Activated CD4-positive, alpha-beta T cell treated with anti-CD3 and anti-CD28 coated beads for 36 hours (primary cell): ENCODE measurements around the gene ZNF330. TPM values are rescaled to one million over a fixed set of nuclear protein-coding genes. Genes with fewer than 3 reads are reported as not detected.
A peak's percentile ranks its signal among the peaks of the same experiment; 100 is the strongest.
"Not testable (repeated sequence)": the region's sequence is repeated elsewhere in the genome, so short reads cannot be mapped to it uniquely, and the experiment has no call there.

ENCODE experiments used
- ATAC-seq: fragments of 200-7000 bp; cut with Tn5 transposase; one replicate; pipeline ENCODE4 v1.10.0; 2021; ENCODE audit warnings: mild to moderate bottlenecking, moderate library complexity
- CTCF ChIA-PET: fragments of 350-600 bp; sonication (Branson Sonifier 250); formaldehyde crosslinking; loops from one replicate; lab custom pipeline; 2021; ENCODE audit warnings: antibody characterized with exemption; lab: Charles Lee
- POLR2A ChIA-PET: fragments of 350-600 bp; sonication (Branson Sonifier 250); formaldehyde crosslinking; loops from one replicate; lab custom pipeline; 2021; ENCODE audit warnings: antibody characterized with exemption, inconsistent platforms; lab: Charles Lee
- DNase-seq: peaks from one replicate; pipeline ENCODE4 v3.0.0-alpha.2; 2020
- H3K27ac Mint-ChIP-seq: one replicate; pipeline ENCODE4 v1.8.0; 2021; ENCODE audit warnings: mixed read lengths
- H3K27me3 Mint-ChIP-seq: one replicate; pipeline ENCODE4 v1.8.0; 2021; ENCODE audit warnings: mixed read lengths
- H3K36me3 Mint-ChIP-seq: one replicate; pipeline ENCODE4 v1.8.0; 2021; ENCODE audit warnings: low read depth, mixed read lengths
- H3K4me1 Mint-ChIP-seq: one replicate; pipeline ENCODE4 v1.8.0; 2021; ENCODE audit warnings: mixed read lengths
- H3K4me3 Mint-ChIP-seq: one replicate; pipeline ENCODE4 v1.8.0; 2021; ENCODE audit warnings: mild to moderate bottlenecking, moderate library complexity, mixed read lengths
- H3K9me3 Mint-ChIP-seq: one replicate; pipeline ENCODE4 v1.8.0; 2021; ENCODE audit warnings: low read depth, mixed read lengths
- intact Hi-C, 2 experiments: fragments of 100-400 bp; cut with DNase I in 1 of 2; cut with micrococcal nuclease in 1 of 2; formaldehyde crosslinking; loops; one replicate each; pipeline versions ENCODE4 v1.14.2 to v1.15.1; 2022 to 2024; cut with DNase I, micrococcal nuclease
- total RNA-seq, 2 experiments: library from RNA; stranded (reverse); gene quantifications; one replicate each; pipeline ENCODE4 v1.2.3, GENCODE V29; 2021

ZNF330 gene
- 10 to 100 TPM; 40.5 to 65.7 TPM for total RNA-seq

GRCh38 chr4:141220691-141221659 is at the start of gene ZNF330:
Gene ZNF330 (plus strand): TSS chr4:141220895. CDS start chr4:141222372, 1,477 bp downstream.
- Mint-ChIP-seq H3K9me3 (no peaks in the 10 kb centered on the region), H3K36me3 (peaks cover 31% of the 10 kb centered on the region), H3K4me1 (peaks cover 42% of the 10 kb centered on the region), H3K4me3 (peak within 1 kb of the TSS; percentile 92), H3K27me3 (no peaks in the 10 kb centered on the region), H3K27ac (peak within 1 kb of the TSS; percentile 97)
- peak; percentile 93 for DNase-seq
- peak; percentile 85 for ATAC-seq
- ChIA-PET POLR2A (no interaction called here), CTCF (no interaction called here)
- intact Hi-C loops: loop anchor here (2.0 to 10.0 kb wide), 7 partner anchors 414 to 1964 kb away; partner anchors contain the start of genes IL15 (in 2 of the 2), USP38 (in 2 of the 2), SCOC (in 1 of the 2) and SETD7 (in 1 of the 2)

DNA sequence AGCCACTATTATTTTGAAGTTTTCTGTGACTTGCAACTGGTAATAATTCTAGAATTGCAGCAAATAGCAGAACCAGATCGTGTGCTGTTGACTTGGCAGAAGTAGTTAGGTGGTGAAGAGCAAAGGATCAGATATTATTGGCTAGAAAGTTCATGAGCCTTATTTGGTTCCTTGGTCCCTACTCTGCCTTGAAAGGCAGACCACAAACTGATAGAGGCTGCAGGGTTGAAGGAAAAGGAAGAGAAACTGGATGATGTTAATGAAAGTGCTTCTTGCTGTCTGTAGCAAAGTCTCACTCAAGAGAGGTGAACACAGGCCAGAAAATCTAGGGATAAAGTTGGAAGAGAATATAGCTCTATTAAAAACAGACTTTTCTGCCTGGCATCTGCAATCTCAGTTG is 46.2 kb upstream of the ZNF330 start:
- CTCF ChIA-PET: no interaction called here
- Mint-ChIP-seq H3K4me1 (no peaks in the 10 kb centered on the region), H3K4me3 (no peak overlapping the region), H3K36me3 (no peaks in the 10 kb centered on the region), H3K9me3 (no peaks in the 10 kb centered on the region), H3K27ac (no peak overlapping the region), H3K27me3 (peaks cover 4% of the 10 kb centered on the region)
- intact Hi-C loops: no loop called here
- ATAC-seq: no peak
- DNase-seq: no peak
- POLR2A ChIA-PET: no interaction called here

GRCh38 chr4:141177171-141177570 is 43.5 kb upstream of the ZNF330 start:
- H3K27me3 Mint-ChIP-seq: peaks cover 2% of the 10 kb centered on the region
- DNase-seq: peak; percentile 5
- CTCF ChIA-PET: no interaction called here

DNA sequence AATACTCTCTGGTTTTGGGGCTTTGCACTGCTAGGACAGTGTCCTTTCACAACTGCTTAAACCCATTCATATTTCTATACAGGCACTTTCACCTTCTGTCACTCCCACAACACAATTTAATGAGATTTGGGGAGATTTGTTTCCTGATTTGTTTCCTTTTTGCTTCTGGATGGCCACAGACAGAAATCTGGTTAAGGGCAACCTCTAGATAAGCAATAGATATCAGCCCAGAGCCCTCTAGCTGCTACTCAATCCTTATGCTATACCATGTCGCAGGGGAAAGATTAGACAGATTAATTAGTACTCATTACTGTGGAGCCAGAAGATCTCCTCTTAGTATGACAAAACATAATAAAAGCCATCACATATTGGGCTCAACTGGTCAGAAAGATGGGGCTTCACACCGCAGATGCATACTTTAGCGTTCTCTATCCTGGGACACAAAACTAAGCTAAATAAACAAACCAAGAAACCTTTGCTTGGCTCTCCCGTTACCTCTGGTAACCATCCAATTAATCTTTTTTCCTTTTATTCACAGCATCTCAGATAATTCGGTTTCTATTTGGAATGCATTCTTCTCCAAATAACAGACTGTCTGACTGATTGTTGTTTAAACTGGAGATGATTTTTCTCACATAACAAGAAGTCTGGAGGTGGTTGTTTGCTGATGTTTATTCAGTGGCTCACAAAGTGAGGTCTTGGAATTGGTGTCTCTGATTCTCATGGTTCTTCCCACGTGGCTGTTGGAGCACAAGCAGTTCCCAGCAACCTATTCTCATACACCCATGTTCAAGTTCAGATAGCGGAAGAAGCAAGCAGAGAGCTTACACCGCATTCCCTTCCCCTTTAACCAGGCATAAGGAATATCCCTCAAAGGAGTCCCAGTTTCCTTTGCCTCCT is 41.0 kb upstream of the ZNF330 start:
- no peaks in the 10 kb centered on the region for H3K9me3 Mint-ChIP-seq
- no peak overlapping the region for H3K27ac Mint-ChIP-seq
- H3K4me3 Mint-ChIP-seq: no peak overlapping the region
- ATAC-seq: no peak
- DNase-seq: no peak
- no peaks in the 10 kb centered on the region for H3K4me1 Mint-ChIP-seq
- H3K27me3 Mint-ChIP-seq: peaks cover 4% of the 10 kb centered on the region
- intact Hi-C loops: no loop called here
- ChIA-PET CTCF (no interaction called here), POLR2A (no interaction called here)
- no peaks in the 10 kb centered on the region for H3K36me3 Mint-ChIP-seq

More at GRCh38 chr4:141177171-141177570, 43.5 kb upstream of the ZNF330 start:
- Mint-ChIP-seq H3K36me3 (no peaks in the 10 kb centered on the region), H3K4me3 (no peak overlapping the region), H3K27ac (no peak overlapping the region), H3K4me1 (no peaks in the 10 kb centered on the region), H3K9me3 (no peaks in the 10 kb centered on the region)
- no peak for ATAC-seq
- POLR2A ChIA-PET: no interaction called here
- intact Hi-C loops: no loop called here

DNA sequence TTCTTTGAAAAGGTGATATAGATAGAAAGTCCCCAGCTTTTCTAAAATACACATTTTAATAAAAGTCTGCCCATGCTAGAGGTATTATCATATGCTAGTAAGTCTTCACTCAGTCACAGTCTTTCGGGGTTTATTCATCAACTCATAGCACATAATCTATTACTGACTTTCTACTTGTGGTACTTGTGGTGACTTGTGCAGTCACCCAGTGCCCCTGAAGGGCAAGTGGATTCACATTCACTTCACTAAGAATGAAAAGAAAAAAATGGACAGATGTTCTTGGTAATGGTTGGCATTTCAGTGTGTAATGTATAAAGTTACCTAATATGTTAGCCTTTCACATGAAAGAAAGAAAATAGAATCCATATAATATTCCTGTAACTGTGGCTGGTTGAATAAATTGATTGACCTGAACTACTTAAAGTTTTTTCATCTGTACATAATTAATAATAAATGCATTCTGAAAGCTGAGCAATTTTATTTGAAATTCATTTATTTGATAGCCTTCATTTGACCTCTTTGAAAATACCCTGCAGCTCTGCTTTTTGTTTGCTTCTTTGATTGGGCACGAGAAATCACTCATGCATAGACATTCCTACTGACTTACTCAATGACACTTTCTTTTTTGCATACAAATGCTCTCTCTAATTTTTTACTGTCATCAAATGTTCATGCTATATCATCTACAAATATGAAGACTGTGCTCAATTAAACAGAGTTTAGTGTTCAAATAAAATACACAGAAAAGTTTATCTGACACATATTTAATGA is 39.5 kb upstream of the ZNF330 start:
- peaks cover 8% of the 10 kb centered on the region for H3K27me3 Mint-ChIP-seq
- intact Hi-C loops: no loop called here
- H3K4me1 Mint-ChIP-seq: no peaks in the 10 kb centered on the region
- ATAC-seq: no peak
- CTCF ChIA-PET: no interaction called here
- no peaks in the 10 kb centered on the region for H3K9me3 Mint-ChIP-seq
- H3K36me3 Mint-ChIP-seq: no peaks in the 10 kb centered on the region
- no peak overlapping the region for H3K4me3 Mint-ChIP-seq
- DNase-seq: no peak
- H3K27ac Mint-ChIP-seq: no peak overlapping the region
- POLR2A ChIA-PET: no interaction called here

DNA sequence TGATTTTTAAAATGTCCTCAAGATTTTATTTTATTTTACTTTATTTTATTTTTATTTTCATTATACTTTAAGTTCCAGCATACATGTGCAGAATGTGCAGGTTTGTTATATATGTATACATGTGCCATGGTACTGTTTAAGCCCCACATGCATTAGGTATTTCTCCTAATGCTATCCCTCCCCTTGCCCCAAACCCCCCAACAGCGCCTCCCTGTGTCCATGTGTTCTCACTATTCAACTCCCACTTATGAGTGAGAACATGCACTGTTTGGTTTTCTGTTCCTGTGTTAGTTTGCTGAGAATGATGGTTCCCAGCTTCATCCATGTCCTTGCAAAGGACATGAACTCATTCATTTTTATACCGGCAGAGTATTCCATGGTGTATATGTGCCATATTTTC is 37.2 kb upstream of the ZNF330 start:
- H3K27ac Mint-ChIP-seq, POLR2A ChIA-PET, H3K9me3 Mint-ChIP-seq, CTCF ChIA-PET, ATAC-seq, H3K4me1 Mint-ChIP-seq, H3K4me3 Mint-ChIP-seq, intact Hi-C loops, H3K36me3 Mint-ChIP-seq: not testable (repeated sequence)
- peaks cover 18% of the 10 kb centered on the region for H3K27me3 Mint-ChIP-seq
- peak; percentile 7 for DNase-seq

GRCh38 chr4:141192564-141192963 is 28.1 kb upstream of the ZNF330 start:
- H3K4me3 Mint-ChIP-seq: no peak overlapping the region
- ATAC-seq (no peak), DNase-seq (no peak)
- no peaks in the 10 kb centered on the region for H3K4me1 Mint-ChIP-seq
- H3K36me3 Mint-ChIP-seq: no peaks in the 10 kb centered on the region
- POLR2A ChIA-PET: no interaction called here
- no peak overlapping the region for H3K27ac Mint-ChIP-seq
- intact Hi-C loops: no loop called here
- CTCF ChIA-PET: no interaction called here
- peaks cover 22% of the 10 kb centered on the region for H3K27me3 Mint-ChIP-seq
- H3K9me3 Mint-ChIP-seq: no peaks in the 10 kb centered on the region

DNA sequence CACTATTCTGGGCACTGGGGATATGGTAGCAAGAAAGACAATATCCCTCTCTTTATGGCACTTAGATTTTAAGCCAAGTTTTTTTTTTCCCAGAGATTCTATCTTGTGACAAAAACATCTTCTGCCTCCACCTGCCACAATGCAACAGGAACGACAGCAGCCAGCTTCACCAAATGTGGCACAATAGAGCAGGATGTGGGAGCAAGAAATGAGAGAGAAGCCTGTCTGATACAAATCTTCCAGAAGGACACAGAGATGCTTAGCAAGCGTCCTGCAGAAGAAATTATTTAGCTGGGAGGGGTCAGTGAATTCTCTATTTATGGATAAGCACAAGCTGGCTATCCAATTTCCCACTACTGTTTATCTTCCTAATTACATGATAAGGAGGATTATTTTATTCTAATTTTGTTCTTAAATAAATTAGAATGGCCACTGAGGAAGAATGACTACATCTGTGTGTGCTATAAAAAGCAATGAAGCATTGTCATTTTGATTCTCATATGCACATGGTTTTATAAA is 27.1 kb upstream of the ZNF330 start:
- no peak for ATAC-seq
- H3K4me3 Mint-ChIP-seq: no peak overlapping the region
- H3K9me3 Mint-ChIP-seq: no peaks in the 10 kb centered on the region
- no peaks in the 10 kb centered on the region for H3K36me3 Mint-ChIP-seq
- intact Hi-C loops: no loop called here
- CTCF ChIA-PET: no interaction called here
- POLR2A ChIA-PET: no interaction called here
- DNase-seq: no peak
- H3K4me1 Mint-ChIP-seq: no peaks in the 10 kb centered on the region
- H3K27ac Mint-ChIP-seq: no peak overlapping the region
- H3K27me3 Mint-ChIP-seq: peaks cover 18% of the 10 kb centered on the region

GRCh38 chr4:141195095-141195707 is 25.5 kb upstream of the ZNF330 start:
- no peak for ATAC-seq
- intact Hi-C loops: no loop called here

GRCh38 chr4:141196227-141196933 is 24.3 kb upstream of the ZNF330 start:
- Mint-ChIP-seq H3K9me3 (no peaks in the 10 kb centered on the region), H3K27ac (no peak overlapping the region), H3K4me3 (no peak overlapping the region), H3K27me3 (peaks cover 12% of the 10 kb centered on the region), H3K36me3 (no peaks in the 10 kb centered on the region), H3K4me1 (no peaks in the 10 kb centered on the region)
- CTCF ChIA-PET: interaction anchor here (0.7 kb wide), 1 partner anchor 16 kb away, joined by 3 read pairs; no protein-coding TSS in a partner anchor
- ATAC-seq (no peak), DNase-seq (no peak)
- intact Hi-C loops: no loop called here
- POLR2A ChIA-PET: no interaction called here

More at GRCh38 chr4:141195095-141195707, 25.5 kb upstream of the ZNF330 start:
- CTCF ChIA-PET: interaction anchor here (0.7 kb wide), 1 partner anchor 17 kb away, joined by 3 read pairs; no protein-coding TSS in a partner anchor
- H3K27ac Mint-ChIP-seq: no peak overlapping the region
- no peaks in the 10 kb centered on the region for H3K4me1 Mint-ChIP-seq
- H3K4me3 Mint-ChIP-seq: no peak overlapping the region
- POLR2A ChIA-PET: interaction anchor here (0.6 kb wide), 1 partner anchor 199 kb away, joined by 7 read pairs; no protein-coding TSS in a partner anchor
- peaks cover 12% of the 10 kb centered on the region for H3K27me3 Mint-ChIP-seq
- no peaks in the 10 kb centered on the region for H3K36me3 Mint-ChIP-seq
- no peaks in the 10 kb centered on the region for H3K9me3 Mint-ChIP-seq
- no peak for DNase-seq
